GM13976 (cell line): ENCODE results near the gene JUNB.

Experiments used
- DNase-seq: peaks from one replicate; pipeline ENCODE4 v3.0.0; 2012; ENCODE audit warnings: low spot score
- CTCF ChIP-seq: IDR thresholded peaks from 2 replicates; pipeline ENCODE4 v1.5.1; 2012; ENCODE audit warnings: borderline replicate concordance, mild to moderate bottlenecking; ENCODE audit not compliant: insufficient read depth; ENCODE audit errors: extremely low read depth, missing control alignments, control extremely low read depth
- in situ Hi-C: fragments of 300-500 bp; cut with MboI; formaldehyde crosslinking; loops from one replicate; pipeline ENCODE4 v1.12.0; 2022; ENCODE audit warnings: low sequenced_read_pairs, mixed read lengths, inconsistent platforms; ENCODE audit not compliant: unreplicated experiment

JUNB gene

DNA sequence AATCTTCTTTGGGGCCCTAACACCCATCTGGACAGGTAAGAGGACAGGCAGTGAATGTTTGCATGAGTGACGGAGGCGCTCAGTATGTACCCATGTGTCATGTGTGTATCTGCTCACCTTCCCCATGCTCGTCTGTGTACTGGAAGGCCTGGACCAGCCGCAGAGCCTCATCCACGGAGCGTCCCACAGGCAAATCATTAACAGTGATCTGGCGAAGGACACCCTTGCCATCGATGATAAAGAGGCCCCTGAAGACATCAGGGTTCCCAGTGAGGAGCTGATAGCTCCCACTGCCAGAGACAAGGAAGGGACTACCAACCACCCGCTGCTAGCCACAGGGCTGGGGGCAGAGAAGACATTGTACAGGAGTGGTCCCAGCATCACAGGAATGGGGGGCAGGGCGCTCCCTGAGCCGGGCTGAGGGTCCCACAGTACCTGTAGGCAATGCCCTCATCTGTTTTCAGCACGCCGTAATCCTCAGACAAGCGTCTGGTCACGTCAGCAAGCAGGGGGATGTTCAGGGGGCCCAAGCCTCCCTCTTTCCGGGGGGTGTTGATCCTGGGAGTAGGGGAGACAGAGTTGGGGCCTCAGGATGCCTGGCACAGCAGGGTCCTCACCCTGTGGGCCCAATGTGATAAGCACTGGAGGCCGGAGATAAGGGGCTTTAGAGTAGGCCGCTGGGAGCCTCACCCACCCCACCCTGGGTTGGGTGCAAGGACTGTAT, 8.6 kb downstream of the JUNB start:
- TF ChIP-seq CTCF = no peak
- DNase-seq = no peak
- in situ Hi-C loops = no loop called here

- no peak for TF ChIP-seq CTCF
- no peak for DNase-seq
- in situ Hi-C loops = no loop called here
Measured at GRCh38 chr19:12800466-12800770, 9.1 kb downstream of the JUNB start.

DNA sequence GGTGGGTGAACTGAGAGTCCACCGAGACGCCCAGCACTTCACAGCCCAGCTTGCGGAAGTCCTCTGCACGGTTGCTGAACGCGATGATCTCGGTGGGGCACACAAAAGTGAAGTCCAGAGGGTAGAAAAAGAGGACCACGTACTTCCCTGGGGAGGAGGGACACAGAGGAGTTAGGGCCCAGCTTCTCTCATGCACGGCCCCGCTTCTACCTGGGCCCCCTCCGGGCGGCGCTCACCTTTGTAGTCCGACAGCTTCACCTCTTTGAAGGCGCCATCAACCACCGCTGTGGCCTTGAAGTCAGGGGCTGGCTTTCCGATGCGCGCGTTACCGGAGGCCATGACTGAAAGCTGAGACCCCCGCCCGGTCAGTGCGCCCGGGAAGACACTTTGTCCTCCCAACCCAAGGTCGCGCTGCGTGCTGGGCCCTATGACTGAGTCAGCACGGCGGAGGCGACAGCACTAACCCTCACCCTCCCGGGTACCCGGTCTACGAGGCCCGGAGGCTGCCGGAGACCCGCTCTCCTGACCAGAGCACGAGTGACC, 9.7 kb downstream of the JUNB start:
- in situ Hi-C loops = no loop called here
- TF ChIP-seq CTCF = no peak
- no peak for DNase-seq

- in situ Hi-C loops = no loop called here
- no peak for TF ChIP-seq CTCF
- DNase-seq = peak; percentile 83
Measured at GRCh38 chr19:12801466-12802266, 10.4 kb downstream of the JUNB start, which contains the start of the genes PRDX2 and THSD8. Gene PRDX2, minus strand, starts transcription at chr19:12801800. Its CDS starts 539 bp downstream, at chr19:12801261. Gene THSD8, plus strand, starts transcription at chr19:12802069. Its CDS starts 3 bp downstream, at chr19:12802072.

- no peak for TF ChIP-seq CTCF
- in situ Hi-C loops = no loop called here
- no peak for DNase-seq
Measured at GRCh38 chr19:12802267-12803106, 11.2 kb downstream of the JUNB start.

DNA sequence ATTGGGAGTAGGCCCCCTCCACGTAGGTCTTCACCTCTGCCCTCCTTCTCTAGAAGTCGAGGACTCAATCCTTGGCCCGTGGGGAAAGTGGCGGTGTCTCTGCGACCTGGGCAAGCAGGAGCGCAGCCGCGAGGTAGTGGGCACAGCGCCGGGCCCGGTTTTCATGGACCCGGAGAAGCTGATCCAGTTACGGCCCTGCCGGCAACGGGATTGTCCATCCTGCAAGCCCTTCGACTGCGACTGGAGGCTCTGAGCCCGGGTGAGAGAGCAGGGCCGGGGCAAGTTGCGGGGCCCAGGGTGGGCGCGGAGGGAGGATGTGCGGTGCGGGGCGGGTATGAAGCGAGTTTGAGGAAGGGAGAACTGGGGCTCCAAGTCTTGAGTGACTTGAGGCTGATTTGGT, 12.8 kb downstream of the JUNB start:
- DNase-seq = no peak
- TF ChIP-seq CTCF = no peak
- in situ Hi-C loops = no loop called here
